Endothelial cell of umbilical vein (primary cell): ENCODE data around the gene ABCB9.

Experiments
- CTCF ChIP-seq, 2 donors: IDR thresholded peaks; 1 replicate in 1 of 2; 2 replicates in 1 of 2; pipeline ENCODE4 v1.5.1; 2011; ENCODE audit warnings: low read length in 2 of 2, mild to moderate bottlenecking in 2 of 2, moderate library complexity in 2 of 2, control low read depth in 1 of 2, inconsistent platforms in 1 of 2, low read depth in 1 of 2; ENCODE audit not compliant: insufficient read depth in 1 of 2; ENCODE audit errors: extremely low read depth in 1 of 2
- EZH2 ChIP-seq: IDR thresholded peaks from 2 replicates; pipeline ENCODE4 v1.6.1; 2012; ENCODE audit warnings: borderline replicate concordance, low read depth, mild to moderate bottlenecking, moderate library complexity, low read length, inconsistent platforms; ENCODE audit not compliant: severe bottlenecking
- FOS ChIP-seq: IDR thresholded peaks from 2 replicates; pipeline ENCODE4 v1.6.1; 2011; ENCODE audit warnings: mild to moderate bottlenecking, low read length, moderate library complexity, borderline replicate concordance; ENCODE audit not compliant: insufficient read depth
- GATA2 ChIP-seq: IDR thresholded peaks from 2 replicates; pipeline ENCODE4 v1.7.0; 2011; ENCODE audit warnings: low read depth, mild to moderate bottlenecking, moderate library complexity, mixed read lengths, low read length; ENCODE audit not compliant: insufficient read length, insufficient read depth
- MYC ChIP-seq: IDR thresholded peaks from one replicate; pipeline ENCODE4 v1.6.1; 2011; ENCODE audit warnings: mild to moderate bottlenecking, low read depth, low read length
- POLR2A ChIP-seq: IDR thresholded peaks from 2 replicates; pipeline ENCODE4 v1.6.1; 2012; ENCODE audit warnings: low read depth, mild to moderate bottlenecking, control low read depth, low read length
- POLR2AphosphoS5 ChIP-seq: IDR thresholded peaks from 2 replicates; pipeline ENCODE4 v1.6.1; 2012; ENCODE audit warnings: low read depth, mild to moderate bottlenecking, control low read depth, low read length, moderate library complexity; ENCODE audit not compliant: insufficient read depth
- TF ChIP-seq, protein P1 (sequence below): IDR thresholded peaks from 2 replicates; pipeline ENCODE4 v1.6.1; 2011; ENCODE audit not compliant: insufficient read depth, insufficient read length

DNA sequence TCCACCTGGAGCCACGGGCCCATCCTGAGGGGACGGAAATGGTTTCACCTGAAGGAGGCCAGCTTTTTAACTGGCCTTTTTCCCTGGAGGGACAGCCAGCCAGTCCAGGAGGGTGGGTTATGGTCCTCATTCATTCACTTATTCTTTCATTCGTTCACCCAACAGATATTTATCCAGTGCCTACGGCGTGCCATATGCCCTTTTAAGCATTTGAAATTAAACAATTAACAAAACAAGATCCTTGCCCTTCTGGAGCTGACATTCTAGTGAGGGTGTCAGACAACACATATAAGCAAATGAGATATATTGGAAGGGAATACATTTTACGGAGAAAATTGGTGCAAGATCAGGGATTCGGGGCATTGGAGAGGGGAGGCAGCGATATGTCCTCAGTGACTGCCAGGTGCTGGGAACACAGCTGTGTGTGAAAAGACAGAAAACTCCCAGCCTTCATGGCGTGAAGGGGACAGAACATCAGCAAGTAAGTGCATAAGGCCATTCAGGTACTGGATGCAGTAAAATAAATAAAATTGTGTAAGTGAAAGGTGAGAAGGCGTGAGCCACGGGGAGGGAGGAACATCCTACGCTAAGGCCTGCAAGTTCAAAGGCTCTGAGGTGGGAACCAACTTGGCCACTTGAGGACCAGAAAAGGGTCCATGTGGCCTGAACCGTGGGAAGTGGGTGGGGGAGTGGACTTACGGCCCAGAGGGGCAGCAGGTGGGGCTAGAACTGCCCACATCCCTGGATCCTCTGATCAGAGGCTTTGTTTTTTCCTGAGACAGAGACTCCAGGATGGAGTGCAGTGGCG is 684 bp upstream of the ABCB9 start:
- TF ChIP-seq CTCF (IDR thresholded peaks at IDR 0.05; ENCODE audit: extremely low read depth in 1 of 2, insufficient read depth in 1 of 2, low read depth in 1 of 2, low read length in 2 of 2) (no peak), POLR2A (no peak), FOS (no peak), EZH2 (no peak), POLR2AphosphoS5 (no peak), GATA2 (no peak), MYC (no peak)
- TF ChIP-seq, protein P1, sequence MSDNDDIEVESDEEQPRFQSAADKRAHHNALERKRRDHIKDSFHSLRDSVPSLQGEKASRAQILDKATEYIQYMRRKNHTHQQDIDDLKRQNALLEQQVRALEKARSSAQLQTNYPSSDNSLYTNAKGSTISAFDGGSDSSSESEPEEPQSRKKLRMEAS = no peak
